Activated CD4-positive, CD25-positive, alpha-beta regulatory T cell treated with anti-CD3 and anti-CD28 coated beads, Interleukin-2, amount 50 U/mL, for 72 hours (primary cell): ENCODE measurements around the gene RNF150.

Source experiments
- DNase-seq: peaks from one replicate; pipeline ENCODE4 v3.0.0; 2021

Gene RNF150

GRCh38 chr4:140903522-140904475 is 229.5 kb downstream of the RNF150 start:
- DNase-seq = no peak

- DNase-seq = no peak
Measured at GRCh38 chr4:140901736-140902336, 231.4 kb downstream of the RNF150 start.

GRCh38 chr4:140893939-140894338 is 239.3 kb downstream of the RNF150 start:
- no peak for DNase-seq

GRCh38 chr4:140888054-140888453 is 245.2 kb downstream of the RNF150 start:
- no peak for DNase-seq

GRCh38 chr4:140887467-140887866 is 245.8 kb downstream of the RNF150 start:
- no peak for DNase-seq

GRCh38 chr4:140884431-140885058 is 248.7 kb downstream of the RNF150 start:
- DNase-seq = no peak

GRCh38 chr4:140877781-140878180 is 255.5 kb downstream of the RNF150 start:
- DNase-seq = no peak

GRCh38 chr4:140876615-140877364 is 256.5 kb downstream of the RNF150 start:
- no peak for DNase-seq

- no peak for DNase-seq
Measured at GRCh38 chr4:140875746-140876452, 257.4 kb downstream of the RNF150 start.

GRCh38 chr4:140874056-140874455 is 259.2 kb downstream of the RNF150 start:
- no peak for DNase-seq

- DNase-seq = no peak
Measured at GRCh38 chr4:140871368-140871767, 261.9 kb downstream of the RNF150 start.

GRCh38 chr4:140870427-140870826 is 262.8 kb downstream of the RNF150 start:
- no peak for DNase-seq

GRCh38 chr4:140869446-140869845 is 263.8 kb downstream of the RNF150 start:
- no peak for DNase-seq

GRCh38 chr4:140867356-140867755 is 265.9 kb downstream of the RNF150 start:
- DNase-seq = no peak

- no peak for DNase-seq
Measured at GRCh38 chr4:140866492-140867005, 266.7 kb downstream of the RNF150 start.

GRCh38 chr4:140865253-140866217 is 267.7 kb downstream of the RNF150 start:
- DNase-seq = no peak

GRCh38 chr4:140863197-140863596 is 270.1 kb downstream of the RNF150 start:
- DNase-seq = no peak

GRCh38 chr4:140862177-140862442 is 271.2 kb downstream of the RNF150 start:
- DNase-seq = no peak

GRCh38 chr4:140861359-140862176 is 271.7 kb downstream of the RNF150 start:
- no peak for DNase-seq

- no peak for DNase-seq
Measured at GRCh38 chr4:140858897-140859296, 274.4 kb downstream of the RNF150 start.
